C4-2B (cell line): ENCODE data around the gene C11orf97.

Source experiments
- ZFX ChIP-seq: fragments of 450-650 bp; IDR thresholded peaks from 2 replicates; pipeline ENCODE4 v1.6.1; 2017
- TF ChIP-seq, protein P1 (sequence below): fragments of 450-650 bp; conservative IDR thresholded peaks from 2 replicates; pipeline ENCODE4 v1.5.1; 2017; ENCODE audit warnings: mild to moderate bottlenecking

DNA sequence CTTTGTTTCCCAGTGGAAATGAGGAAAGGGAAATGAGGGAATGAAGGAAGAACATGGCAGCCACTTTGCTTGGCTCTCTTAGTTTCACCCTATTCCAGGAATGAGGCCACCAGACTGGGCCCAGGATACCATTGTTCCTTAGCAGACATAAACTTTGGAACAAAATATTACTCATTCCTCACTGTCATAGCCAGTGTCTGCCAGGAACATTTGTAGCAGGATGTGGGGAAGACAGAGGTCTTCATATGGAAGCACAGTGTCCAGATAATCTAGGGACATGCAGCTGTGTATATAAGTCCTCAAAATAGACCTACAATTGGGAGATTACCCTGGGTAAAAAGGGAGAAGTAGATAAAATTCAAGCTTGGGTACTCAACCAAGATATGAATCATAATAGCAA, 16.3 kb downstream of the C11orf97 start:
- TF ChIP-seq, protein P1, sequence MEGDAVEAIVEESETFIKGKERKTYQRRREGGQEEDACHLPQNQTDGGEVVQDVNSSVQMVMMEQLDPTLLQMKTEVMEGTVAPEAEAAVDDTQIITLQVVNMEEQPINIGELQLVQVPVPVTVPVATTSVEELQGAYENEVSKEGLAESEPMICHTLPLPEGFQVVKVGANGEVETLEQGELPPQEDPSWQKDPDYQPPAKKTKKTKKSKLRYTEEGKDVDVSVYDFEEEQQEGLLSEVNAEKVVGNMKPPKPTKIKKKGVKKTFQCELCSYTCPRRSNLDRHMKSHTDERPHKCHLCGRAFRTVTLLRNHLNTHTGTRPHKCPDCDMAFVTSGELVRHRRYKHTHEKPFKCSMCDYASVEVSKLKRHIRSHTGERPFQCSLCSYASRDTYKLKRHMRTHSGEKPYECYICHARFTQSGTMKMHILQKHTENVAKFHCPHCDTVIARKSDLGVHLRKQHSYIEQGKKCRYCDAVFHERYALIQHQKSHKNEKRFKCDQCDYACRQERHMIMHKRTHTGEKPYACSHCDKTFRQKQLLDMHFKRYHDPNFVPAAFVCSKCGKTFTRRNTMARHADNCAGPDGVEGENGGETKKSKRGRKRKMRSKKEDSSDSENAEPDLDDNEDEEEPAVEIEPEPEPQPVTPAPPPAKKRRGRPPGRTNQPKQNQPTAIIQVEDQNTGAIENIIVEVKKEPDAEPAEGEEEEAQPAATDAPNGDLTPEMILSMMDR = no peak
- no peak for TF ChIP-seq ZFX
